ENCODE measurements around the gene SUN1. TPM values are rescaled to one million over a fixed set of nuclear protein-coding genes. Genes with fewer than 3 reads are reported as not detected.

SUN1 gene
- total and polyA plus RNA-seq, 2 of the 8 experiments (the other 6 are each of a cell fraction or from before 2014, with no cell fraction given) = 108 to 158 TPM

DNA sequence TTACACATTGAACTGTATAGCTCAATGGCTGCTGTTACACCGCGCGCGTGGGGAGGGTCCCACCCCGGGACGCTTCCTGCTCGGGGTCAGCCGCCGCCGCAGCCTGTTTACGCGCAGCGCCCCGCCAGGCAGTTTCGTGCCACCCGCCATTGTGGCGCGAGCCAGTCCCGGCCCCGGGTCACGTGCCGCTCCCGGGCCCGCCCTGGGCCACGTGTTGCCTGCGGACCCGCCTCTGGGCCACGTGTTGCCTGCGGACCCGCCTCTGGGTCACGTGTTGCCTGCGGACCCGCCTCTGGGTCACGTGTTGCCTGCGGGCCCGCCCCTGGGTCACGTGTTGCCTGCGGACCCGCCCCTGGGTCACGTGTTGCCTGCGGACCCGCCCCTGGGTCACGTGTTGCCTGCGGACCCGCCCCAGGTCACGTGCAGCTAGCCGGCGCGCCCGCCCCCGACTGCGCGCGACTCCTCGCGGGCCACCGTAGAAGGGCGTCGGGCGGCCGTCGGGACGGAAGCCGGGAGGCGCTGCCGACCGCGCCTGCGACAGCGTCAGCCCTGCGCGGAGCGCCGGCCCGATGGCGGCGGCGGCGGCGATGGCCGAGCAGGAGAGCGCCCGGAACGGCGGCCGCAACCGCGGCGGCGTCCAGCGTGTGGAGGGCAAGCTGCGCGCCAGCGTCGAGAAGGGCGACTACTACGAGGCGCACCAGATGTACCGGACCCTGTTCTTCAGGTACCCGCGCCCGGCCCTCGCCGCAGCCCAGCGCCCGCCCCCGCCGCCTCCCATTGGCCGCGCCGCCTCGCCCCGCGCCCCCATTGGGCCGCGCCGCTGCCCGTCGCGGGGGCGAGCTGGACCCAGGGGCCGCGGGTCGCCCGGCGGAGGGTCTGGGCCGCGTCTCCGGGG, 44.0 kb downstream of the SUN1 start, which contains the start of gene GET4 (continued):
- TF ChIP-seq RBBP5 (IDR thresholded peaks at IDR 0.05; ENCODE audit: borderline replicate concordance, low read depth, low read length) = peak; percentile 70; the same call in 1 of the 2 replicates
- TF ChIP-seq ASH2L (IDR thresholded peaks at IDR 0.05; ENCODE audit: low read length) = no peak
- peak; percentile 37; the same call in 1 of the 2 replicates for TF ChIP-seq TBP (IDR thresholded peaks at IDR 0.05; ENCODE audit: low read depth, low read length)
- TF ChIP-seq PHF8 (conservative IDR thresholded peaks at IDR 0.05; ENCODE audit: low read depth, low read length) = peak; percentile 80
- peak; percentile 37 for TF ChIP-seq KDM4A (IDR thresholded peaks at IDR 0.05; ENCODE audit: low read depth, low read length, severe bottlenecking)
- peak; percentile 23; the same call in 1 of the 2 replicates for TF ChIP-seq SP2 (IDR thresholded peaks at IDR 0.05; ENCODE audit: low read length)
- peak; percentile 69 for TF ChIP-seq CREB1 (IDR thresholded peaks at IDR 0.05)
- TF ChIP-seq, protein P1, sequence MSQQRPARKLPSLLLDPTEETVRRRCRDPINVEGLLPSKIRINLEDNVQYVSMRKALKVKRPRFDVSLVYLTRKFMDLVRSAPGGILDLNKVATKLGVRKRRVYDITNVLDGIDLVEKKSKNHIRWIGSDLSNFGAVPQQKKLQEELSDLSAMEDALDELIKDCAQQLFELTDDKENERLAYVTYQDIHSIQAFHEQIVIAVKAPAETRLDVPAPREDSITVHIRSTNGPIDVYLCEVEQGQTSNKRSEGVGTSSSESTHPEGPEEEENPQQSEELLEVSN (IDR thresholded peaks at IDR 0.05) = peak; percentile 99
- peak in 1 of 2 experiments; percentile 87; a peak in 2 of 4 replicates for TF ChIP-seq SIN3A (conservative IDR thresholded peaks at IDR 0.05 in 1 of 2, IDR thresholded peaks at IDR 0.05 in 1 of 2; ENCODE audit: low read depth in 1 of 2, low read length in 2 of 2)
- no peak for TF ChIP-seq JUN (IDR thresholded peaks at IDR 0.05; ENCODE audit: low read depth, low read length)
- TF ChIP-seq TEAD4 (IDR thresholded peaks at IDR 0.05; ENCODE audit: low read depth, low read length) = 0 out of 2 replicates have a peak, but pooled peaks have one; percentile 21
- TF ChIP-seq, protein P2, sequence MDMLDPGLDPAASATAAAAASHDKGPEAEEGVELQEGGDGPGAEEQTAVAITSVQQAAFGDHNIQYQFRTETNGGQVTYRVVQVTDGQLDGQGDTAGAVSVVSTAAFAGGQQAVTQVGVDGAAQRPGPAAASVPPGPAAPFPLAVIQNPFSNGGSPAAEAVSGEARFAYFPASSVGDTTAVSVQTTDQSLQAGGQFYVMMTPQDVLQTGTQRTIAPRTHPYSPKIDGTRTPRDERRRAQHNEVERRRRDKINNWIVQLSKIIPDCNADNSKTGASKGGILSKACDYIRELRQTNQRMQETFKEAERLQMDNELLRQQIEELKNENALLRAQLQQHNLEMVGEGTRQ (IDR thresholded peaks at IDR 0.05; ENCODE audit: low read length) = peak; percentile 100
- TF ChIP-seq POU5F1 (IDR thresholded peaks at IDR 0.05; ENCODE audit: low read depth, low read length) = no peak
- peak in 1 of 2 experiments; percentile 7; a peak in 1 of 3 replicates for TF ChIP-seq EP300 (IDR thresholded peaks at IDR 0.05; ENCODE audit: borderline replicate concordance in 1 of 2, low read depth in 2 of 2, low read length in 2 of 2)
- TF ChIP-seq SIX5 (IDR thresholded peaks at IDR 0.05; ENCODE audit: low read depth, low read length) = no peak
- TF ChIP-seq, protein P3, sequence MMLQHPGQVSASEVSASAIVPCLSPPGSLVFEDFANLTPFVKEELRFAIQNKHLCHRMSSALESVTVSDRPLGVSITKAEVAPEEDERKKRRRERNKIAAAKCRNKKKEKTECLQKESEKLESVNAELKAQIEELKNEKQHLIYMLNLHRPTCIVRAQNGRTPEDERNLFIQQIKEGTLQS (IDR thresholded peaks at IDR 0.05; ENCODE audit: insufficient read depth, low read depth, low read length) = peak; percentile 100
- TF ChIP-seq CEBPB (IDR thresholded peaks at IDR 0.05; ENCODE audit: low read depth, low read length) = no peak
- no peak for TF ChIP-seq JUND (IDR thresholded peaks at IDR 0.05; ENCODE audit: low read length)
- TF ChIP-seq NRF1 (IDR thresholded peaks at IDR 0.05; ENCODE audit: low read depth, low read length) = peak; percentile 32; the same call in 1 of the 2 replicates
- peak in 1 of 2 experiments; percentile 93; a peak in 2 of 3 replicates for TF ChIP-seq POLR2A (IDR thresholded peaks at IDR 0.05; ENCODE audit: control extremely low read depth in 1 of 2, low read depth in 2 of 2, low read length in 2 of 2)
- no peak for TF ChIP-seq EZH2 (IDR thresholded peaks at IDR 0.05; ENCODE audit: low read depth, low read length, severe bottlenecking)
